Measurements from ENCODE around the gene PAPPA.

The PAPPA gene

DNA sequence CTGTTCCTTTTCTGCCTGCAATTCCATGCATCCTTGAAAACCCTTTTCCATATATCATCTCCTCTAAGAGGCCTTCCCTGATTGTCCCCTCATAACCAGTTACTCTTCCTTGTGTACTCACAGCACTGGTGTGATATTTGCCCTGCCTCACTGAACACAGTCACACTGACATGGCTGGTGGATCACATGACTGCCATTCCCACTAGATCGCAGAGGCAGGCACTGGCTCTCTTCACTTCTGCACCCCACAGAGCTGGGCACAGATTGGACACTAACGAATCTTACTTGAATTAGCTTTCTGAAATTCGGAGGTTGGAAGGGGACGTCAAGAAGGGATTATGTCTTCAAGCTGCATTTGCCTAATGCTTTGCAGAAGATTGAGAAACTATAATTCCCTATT is 208.0 kb downstream of the PAPPA start:
- no peak for DNase-seq

DNA sequence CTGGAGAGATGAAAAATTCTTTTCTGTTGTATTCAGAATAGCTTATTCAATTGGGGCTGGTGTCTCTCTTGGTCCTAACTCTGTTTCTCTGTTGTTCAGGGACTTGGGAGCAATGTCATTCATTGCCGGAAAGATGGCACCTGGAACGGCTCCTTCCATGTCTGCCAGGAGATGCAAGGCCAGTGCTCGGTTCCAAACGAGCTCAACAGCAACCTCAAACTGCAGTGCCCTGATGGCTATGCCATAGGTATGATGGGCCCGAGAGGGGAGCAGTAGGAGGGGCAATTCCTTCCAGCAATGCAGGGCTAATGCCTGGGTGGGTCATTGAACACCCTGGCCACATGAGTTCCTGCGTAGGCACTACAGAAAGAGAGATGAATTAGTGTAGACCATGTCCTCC is 208.9 kb downstream of the PAPPA start:
- DNase-seq: no peak

DNA sequence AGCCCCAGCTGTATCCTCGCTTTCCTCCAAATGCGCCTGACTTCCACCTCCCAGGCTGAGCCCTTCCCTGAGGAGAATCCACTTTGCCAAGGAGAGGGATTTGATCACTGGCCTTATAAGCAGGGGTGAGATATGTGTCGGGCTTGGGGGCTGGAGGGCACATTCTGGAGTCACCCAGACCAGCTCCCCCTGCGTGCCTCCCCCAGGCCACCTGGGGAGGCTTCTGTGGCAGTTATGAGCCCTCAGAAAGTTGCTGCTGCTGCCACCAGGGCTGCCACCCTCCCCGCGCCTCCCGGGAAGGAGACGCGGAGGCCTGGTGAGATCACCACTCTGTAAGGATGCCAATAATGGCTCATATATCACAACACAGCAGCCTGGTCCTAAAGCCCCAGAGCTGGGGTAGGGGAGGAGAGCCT is 211.5 kb downstream of the PAPPA start:
- DNase-seq: no peak

DNA sequence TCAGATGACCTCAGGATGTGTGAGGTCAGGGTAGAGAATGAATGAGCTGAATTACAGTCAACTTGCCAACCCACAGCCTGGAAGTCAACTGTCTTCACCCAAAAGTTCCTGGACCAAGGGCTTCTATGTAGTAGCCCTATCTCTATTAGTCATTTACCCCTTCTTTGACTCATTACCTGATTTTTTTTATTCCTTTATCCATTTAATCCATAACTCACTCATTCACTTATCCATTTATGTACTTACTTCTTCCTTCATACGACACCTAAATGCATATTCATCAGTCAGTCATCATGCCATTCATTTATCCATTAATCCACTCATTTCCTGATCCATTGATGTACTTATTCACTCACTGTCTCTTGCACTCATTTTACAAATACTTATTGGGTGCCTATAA is 212.7 kb downstream of the PAPPA start:
- DNase-seq: no peak

DNA sequence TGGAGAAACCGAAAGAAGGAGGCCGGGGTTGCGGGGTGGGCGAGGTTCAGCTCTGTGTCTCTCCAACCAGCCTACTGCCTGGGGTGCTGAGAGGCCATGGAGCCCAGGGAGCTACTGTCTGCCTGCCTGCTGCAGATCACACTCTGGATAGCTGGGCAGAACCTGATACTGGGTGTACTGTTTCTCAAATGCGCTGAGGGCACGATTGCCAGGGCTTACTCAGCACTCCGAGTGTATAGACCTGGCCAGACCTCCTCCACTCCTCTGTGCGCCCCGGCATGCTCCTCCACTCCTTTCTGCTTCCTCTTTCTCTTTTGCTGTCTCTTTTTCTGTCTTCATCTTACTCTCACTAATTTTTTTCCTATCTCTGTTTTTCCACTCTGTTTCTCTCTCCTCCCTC is 215.1 kb downstream of the PAPPA start:
- DNase-seq: no peak

DNA sequence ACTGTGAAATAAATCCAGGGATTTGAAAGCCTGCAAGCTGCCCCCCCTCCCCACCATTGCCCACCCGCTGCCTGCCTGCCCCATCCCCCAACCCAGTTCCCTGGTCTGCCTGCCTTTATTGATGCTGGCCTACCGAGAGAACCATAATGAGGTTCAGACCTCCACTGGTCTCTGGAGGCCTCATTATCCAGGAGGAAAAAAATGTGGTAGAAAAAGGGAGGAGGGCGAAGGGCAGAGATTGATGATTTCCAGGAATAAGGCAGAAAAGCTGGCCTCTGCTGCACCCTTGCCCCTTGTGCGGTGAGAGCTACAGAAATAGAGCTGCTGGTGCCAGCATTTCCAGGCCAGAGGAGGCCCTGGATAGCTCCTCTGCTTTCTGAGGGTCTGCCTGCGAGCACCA is 216.1 kb downstream of the PAPPA start:
- DNase-seq: no peak

DNA sequence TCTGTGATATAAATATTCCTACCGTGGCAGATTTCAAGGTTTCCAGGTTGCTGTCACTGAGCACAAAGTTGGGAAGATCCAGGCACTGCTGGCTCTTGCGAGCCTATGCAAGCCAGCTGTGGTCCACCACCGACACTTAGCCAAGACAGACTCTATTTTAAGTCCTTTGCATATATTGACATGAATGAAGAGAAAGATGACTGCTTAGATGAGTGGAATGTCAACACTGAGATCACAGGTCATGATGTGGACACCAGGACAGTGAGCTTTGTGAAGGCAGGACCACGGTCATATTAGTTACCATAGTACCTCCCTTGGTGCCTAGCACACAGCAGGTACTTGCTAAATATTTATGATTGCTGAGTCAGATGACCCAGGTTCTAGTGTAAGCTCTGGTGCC is 217.0 kb downstream of the PAPPA start:
- DNase-seq: no peak

DNA sequence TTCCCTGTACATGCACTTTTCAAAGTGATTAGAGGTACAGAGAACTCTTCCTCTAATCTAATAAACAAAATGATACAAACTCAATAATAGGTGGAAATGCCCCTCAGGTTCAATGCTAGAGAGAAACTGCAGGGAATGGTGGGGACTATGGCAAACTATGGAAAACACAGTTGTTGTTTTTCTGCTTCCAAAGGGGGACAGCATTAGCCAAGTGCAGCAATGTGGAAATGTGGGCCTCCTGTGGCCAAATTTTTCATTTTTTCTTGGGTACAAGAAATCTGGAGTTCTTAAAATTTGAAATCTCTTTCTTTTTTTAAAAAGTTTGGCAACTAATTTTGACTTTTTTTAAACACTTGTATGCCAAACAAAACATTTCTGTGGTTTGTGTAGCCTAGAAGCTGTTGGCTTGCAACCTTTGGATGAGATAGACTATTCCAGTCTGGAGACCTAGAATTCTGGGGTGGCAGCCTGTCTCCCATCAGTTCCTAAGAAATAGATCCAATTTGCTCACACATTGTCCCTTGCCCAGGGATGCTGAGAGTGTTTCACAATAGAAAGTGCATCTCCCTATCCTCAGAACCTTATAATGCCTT is 218.6 kb downstream of the PAPPA start:
- DNase-seq: no peak

DNA sequence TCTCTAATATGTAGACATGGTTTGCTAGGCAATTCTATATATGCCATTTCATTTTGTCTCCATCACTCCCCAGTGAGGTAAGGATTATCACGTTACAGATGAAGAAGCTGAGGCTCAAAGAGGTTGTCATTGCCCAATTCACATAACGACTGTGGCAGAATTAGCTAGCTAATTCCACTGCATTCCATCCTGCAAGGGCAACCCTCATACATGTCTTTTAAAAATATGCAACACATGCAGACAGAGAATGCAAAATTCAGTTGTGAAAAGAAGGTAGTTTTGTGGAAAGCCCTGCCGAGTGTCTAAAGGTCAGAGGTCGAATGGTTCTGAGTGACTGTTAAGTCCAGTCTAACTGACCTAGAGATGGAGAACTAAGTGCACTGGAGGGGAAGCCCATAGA is 219.2 kb downstream of the PAPPA start:
- DNase-seq: no peak

DNA sequence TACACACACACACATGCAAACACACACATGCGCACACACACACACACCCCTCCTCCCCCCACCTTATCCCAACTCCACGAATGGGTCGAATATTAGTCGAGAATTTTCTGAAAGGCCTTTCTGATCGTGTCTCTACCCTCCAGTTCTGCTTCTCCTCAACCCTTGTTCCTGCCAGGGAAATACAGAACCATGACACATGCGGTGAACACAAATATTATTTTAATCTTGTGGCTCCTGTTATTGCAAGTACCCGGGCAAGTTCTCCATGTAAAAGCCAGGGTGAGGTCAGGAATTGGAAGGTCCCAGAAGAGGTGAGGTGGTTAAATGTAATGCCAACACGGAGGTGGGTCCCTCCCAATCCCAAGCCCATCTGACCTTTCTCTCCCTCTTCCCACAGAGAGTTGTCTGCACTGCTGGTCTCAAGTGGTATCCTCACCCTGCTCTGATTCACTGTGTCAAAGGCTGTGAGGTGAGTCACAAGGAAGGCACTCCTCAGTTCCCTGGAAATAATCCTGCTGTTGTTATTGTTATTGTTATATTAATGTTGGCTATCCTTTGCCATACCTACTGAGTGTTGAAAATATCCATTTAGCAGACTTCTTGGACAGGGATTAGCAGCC is 223.7 kb downstream of the PAPPA start:
- DNase-seq: no peak

DNA sequence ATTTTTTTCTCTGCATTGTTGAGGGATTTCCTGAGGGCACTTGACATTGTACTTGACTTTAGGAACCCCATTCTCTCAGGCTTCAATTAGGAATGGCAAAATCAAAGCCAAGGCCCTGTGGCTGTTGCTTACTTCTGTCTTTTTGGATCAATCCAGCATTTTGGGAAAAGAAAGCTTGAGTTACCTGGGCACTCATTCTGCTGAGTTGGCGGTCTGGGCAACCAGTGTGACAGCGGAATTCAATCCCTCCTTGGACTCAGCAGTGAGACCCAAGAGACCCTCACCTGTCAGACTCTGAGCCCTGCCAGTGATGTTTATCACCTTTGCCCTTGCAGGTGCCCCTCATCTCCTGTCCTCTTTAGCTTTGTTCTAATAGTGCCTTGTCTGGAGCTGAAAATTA is 225.3 kb downstream of the PAPPA start:
- no peak for DNase-seq

DNA sequence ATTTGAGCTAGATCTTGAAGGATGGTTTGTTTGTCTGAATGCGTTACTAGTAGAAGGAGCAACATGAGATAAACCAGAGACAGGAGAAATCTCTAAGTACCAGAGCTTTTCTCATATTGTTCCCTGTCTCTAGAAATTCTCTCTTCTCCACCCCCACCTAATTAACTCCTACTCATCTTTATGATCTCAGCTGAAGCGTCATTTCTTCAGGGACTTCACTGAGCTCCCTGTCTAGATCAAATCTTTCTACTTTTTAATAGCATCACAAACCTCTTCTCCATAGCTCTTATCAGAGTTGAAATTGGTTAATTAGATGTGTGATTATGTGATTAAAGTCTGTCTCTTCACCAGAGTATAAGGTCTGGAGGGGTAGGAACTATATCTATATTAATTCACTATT is 226.2 kb downstream of the PAPPA start:
- no peak for DNase-seq

DNA sequence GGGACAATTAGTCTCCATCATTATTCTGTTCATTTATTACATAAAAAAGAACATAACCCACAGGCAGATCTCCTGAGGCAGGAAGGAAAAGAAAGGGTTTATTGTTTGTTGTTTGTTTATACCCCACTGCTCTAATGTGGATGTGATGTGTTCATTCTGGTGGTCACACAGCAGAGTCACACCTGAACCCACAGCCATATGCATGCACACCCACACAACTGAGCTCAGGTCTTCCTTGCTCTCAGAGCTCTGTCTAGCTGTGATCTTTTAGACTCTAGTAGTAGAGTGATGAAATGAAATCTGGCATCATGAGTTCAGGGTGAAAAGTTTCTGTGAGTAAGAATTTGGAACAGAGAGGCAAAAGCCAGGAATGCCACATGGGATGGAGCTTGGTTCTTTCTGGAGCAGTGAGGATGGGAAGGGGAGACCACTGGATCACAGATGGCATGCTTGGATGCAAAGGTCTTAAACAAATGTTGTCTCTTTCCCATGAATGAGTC is 227.0 kb downstream of the PAPPA start:
- DNase-seq: no peak

DNA sequence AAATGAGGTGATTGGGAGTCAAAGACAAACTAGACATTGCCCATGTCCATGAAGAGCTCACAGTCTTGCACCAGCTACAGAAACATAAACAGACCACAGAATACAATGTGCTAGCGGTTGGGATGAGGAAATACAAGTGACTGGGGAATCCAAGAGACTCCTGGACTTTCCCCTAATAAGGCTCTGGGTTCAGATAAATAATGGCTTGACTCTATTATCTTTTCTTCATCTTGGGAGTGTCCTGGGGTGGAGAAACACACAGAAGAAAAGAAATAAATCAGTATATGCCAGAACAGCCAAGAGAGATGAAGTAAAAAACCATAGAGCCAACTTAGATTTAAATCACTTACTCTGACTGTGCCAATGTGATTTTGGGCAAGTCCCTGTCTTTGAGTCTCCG is 227.8 kb downstream of the PAPPA start:
- no peak for DNase-seq

DNA sequence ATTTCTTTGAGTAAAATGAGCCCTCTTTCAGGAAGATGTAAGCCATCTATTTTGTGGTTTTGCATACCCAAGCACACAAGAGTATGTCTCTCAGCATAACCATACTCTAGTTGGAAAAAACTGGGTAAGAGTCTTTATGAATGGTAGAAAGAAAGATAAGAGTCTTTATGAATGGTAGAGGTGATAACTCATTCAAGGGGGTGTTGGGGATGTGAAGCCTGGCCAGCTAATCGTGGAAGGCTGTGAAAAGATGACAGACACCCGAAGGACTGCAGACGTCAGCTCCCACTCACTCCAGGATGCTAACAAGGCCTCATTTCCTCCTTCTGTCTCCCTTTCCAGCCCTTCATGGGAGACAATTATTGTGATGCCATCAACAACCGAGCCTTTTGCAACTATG is 228.5 kb downstream of the PAPPA start:
- DNase-seq: no peak

DNA sequence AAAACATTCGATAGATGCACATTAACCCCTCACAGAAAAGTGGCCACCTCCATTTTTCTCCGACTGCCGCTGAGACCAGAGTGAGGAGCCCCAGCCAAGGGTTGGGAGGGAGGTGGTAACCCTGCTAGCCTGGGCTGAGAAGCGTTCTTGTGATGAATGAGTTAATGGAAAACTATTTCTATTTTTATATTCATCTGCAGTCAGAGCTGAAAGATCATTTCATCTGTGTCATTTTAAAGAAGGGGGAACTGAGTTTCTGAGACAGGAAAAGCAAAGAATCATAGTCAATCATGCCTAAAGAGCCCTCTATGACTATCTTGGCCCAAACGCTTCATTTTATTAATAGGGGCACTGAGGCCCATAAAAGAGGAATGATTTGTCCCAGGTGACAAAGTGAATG is 229.5 kb downstream of the PAPPA start:
- no peak for DNase-seq

DNA sequence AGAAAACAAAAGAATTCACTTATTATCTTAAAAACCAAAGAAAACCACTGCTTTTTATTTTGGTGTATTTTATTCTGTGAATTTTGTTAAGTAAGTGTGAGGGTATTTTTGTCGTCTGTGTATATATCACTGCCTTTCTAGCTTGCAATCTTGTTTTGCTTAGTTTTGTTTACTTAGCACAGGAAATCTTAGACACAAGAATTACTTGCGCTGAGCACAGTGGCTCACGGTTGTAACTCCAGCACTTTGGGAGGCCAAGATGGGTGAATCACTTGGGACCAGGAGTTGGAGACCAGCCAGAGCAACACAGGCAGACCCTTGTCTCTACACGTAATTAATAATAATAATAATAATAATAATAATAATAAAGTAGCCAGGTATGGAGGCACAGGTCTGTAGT is 230.3 kb downstream of the PAPPA start:
- no peak for DNase-seq

DNA sequence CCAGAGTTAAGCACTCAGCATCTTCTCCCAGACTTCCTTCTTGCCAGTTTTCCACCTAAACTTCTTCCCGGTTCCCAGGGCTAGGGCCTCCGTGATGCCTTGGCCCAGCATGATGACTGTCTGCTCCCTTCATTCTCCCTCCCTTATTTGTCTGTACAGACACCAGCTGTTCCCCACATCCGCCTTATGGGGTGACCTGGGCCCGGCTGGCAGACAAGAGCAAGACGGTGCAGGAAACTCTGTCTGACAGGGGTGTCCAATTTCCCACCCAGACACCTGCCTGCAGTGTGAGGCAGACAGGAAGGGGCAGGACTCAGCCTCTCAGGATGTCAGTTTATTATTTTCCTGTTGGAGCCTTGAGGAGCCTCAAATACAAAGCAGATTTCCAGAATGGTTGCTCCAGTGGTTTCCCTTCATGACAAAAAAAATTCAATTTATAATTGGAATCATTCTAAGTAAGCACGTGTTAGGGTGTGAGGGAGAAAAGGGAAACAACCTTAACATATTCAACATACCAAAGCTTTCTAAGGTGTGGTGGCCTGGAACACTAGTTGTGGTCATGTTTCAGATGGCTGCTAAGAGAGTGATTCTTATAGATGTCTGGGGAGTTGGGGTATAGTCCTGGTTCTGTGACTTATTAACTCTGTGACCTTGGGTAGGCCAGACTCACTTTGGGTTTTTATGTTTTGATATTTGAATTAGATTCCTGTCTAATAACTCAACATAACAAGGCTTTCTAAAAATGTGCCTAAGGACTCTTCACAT is 234.5 kb downstream of the PAPPA start:
- no peak for DNase-seq

DNA sequence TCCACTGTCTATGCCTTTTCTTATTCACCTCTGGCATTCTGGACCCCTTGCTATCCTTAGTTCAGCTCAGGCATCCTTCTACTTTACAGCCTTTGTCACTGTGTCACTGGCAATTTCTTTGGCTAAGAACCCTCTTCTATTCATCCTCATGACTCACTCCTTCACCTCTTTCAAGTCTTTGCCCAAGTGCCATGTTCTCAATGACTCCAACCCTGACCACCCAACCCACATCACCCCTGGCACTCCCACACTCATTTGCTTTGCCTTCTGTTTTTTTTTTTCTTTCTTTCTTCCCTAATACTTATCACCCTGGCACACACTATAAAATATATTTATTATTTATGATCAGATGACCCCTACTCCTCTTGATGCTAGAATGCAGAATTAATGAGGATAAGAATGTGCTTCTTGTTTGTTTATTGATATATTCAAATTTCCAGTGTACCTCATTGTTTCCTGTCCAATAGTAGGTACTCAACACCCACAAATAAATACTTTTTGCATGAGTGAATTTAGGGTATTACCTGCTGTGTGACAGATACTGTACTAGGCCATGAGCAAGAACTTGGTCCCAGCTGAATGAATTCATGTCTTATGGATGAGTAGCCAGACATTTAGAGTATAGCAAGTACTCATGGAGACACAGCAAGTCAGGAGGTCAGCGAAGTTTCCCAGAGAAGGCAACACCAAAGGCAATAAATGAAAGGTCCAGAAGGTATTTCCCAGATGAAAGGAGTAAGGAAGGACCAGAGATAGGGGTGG is 236.1 kb downstream of the PAPPA start:
- no peak for DNase-seq

DNA sequence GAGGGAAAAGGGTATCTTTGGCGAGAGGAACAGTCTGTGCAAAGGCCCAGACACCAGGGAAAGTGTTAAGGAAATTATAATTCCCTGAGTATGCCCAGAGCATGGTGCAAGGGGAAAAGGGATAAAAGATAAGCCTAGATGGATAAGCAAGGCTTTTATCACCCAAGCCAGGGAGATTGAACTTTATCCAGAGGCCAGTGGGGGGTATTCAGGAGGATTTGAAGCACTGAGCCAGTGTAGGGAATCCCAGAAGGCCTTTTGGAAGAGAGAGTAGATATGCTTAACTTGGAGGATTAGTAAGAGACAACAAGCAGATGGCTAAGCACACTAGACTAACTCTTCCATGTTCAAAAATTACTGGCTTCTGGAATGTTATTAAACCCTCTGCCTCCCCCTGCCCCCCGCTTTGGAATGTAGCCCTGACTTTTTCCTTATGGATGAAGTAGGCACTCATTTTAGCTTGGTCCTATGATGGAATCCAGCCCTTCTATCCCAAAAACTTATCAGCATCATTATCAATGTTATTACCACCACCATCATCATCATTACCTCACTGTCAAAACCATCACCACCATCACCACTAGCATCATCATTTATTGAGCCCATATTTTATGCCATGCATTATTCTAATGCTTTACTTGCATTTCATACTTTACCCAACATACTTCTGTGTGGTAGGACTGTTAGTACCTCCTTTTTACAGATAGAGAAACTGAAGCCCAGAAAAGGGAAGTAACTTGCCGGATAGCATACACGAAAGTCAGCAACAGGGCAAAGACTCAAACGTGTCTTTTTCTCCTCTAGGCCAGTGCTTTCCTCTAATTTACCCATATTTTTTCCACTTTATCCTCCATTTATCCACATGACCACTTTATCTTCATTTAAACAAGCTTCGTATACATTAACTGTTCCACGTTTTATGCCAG is 237.0 kb downstream of the PAPPA start:
- DNase-seq: no peak

DNA sequence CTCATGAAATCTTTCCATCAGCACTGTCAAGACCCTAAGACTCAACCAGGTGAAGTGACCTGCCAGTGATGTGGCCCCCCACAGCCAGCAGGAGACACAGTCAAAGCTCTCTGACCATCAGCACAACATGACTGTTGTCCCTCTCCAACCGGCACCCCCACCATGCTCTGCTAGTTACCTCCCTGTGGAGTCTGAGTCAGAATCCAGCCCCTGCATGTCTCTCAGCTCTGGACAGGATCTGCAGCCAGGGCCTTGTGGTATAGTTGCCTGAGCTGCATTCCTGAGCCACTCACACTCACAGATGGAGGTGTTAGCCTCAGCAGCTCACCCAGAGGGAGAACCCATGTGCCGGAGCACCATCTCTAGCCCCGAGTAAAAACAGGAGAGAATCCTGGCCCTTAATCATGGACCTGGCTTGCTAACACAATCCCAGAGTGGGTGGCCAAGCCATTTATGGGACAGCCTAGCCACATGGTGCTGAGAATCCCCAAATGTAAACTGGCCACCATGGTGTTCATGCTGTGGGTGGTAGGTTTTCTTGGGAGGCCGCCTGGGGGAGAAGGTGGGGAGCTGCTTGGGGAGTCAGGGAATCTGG is 237.8 kb downstream of the PAPPA start:
- no peak for DNase-seq

DNA sequence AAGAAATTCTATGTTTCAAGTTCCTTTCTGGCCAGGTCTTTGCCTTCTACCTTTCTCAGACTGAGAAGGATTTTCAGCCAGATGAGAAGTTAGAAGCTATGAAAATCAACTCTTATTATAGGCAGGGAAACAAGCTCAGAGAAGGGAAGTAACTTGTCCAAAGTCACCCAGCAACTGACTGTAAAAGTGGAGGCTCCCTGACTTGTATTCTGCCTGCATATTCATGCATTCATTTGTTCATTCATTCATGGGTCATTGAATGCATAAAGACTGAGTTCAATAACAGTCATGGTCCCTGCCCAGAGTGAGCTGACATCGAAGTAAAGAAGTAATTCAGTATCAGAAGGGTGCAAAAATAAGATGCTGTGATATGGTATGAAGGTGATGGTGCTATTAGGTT is 239.6 kb downstream of the PAPPA start:
- DNase-seq: no peak
